A549 (cell line): ENCODE data around the gene SEC24B. TPM values are rescaled to one million over a fixed set of nuclear protein-coding genes. Genes with fewer than 3 reads are reported as not detected.

Experiments
- ATAC-seq, 2 experiments: fragments of 200-7000 bp in 1 of 2; fragments of >200 bp in 1 of 2; cut with Nextera tagmentation in 1 of 2; cut with Tn5 transposase in 1 of 2; 3 replicates each; pipeline versions ENCODE4 v1.8.0 to v1.9.1; 2018 to 2020; ENCODE audit warnings: mild to moderate bottlenecking in 1 of 2, moderate library complexity in 1 of 2
- CTCF ChIA-PET: fragments of 300-600 bp; sonication (Branson Sonifier 250); formaldehyde crosslinking; extraction: SDS; loops from one replicate; lab custom pipeline; 2021; ENCODE audit warnings: antibody characterized with exemption, inconsistent platforms; lab: Yijun Ruan, JAX
- POLR2A ChIA-PET: fragments of 350-600 bp; formaldehyde crosslinking; extraction: SDS; loops from one replicate; lab custom pipeline; 2021; ENCODE audit warnings: antibody characterized with exemption, inconsistent platforms; lab: Yijun Ruan, JAX
- DNase-seq, 2 experiments: peaks; one replicate each; pipeline versions ENCODE4 v3.0.0 to v3.0.0-alpha.2; 2011 to 2016; ENCODE audit warnings: low read depth in 1 of 2, low spot score in 1 of 2
- FAIRE-seq: peaks from 2 replicates; lab custom pipeline; 2011; peaks lifted over from hg19 to GRCh38; lab: Jason Lieb, UNC
- H3K27ac ChIP-seq, 2 experiments: fragments of >200 bp; sonication (Bioruptor Twin); formaldehyde crosslinking; 3 replicates each; pipeline ENCODE4 v1.5.1; 2016 to 2017
- H3K4me1 ChIP-seq: fragments of >200 bp; sonication (Bioruptor Twin); formaldehyde crosslinking; 3 replicates; pipeline ENCODE4 v1.6.1; 2016
- H3K4me2 ChIP-seq: fragments of >200 bp; sonication (Bioruptor Twin); formaldehyde crosslinking; 3 replicates; pipeline ENCODE4 v1.6.1; 2016
- H3K4me3 ChIP-seq: fragments of >200 bp; sonication (Bioruptor Twin); formaldehyde crosslinking; 3 replicates; pipeline ENCODE4 v1.5.1; 2016
- H3K9me3 ChIP-seq: fragments of >200 bp; sonication (Bioruptor Twin); formaldehyde crosslinking; 3 replicates; pipeline ENCODE4 v1.6.1; 2016
- CEBPB ChIP-seq, 2 experiments: fragments of >200 bp in 1 of 2; sonication (Bioruptor Twin) in 1 of 2; formaldehyde crosslinking in 1 of 2; IDR thresholded peaks; 2 replicates each; pipeline ENCODE4 v1.6.1; 2012 to 2016
- CHD2 ChIP-seq: fragments of 150-350 bp; IDR thresholded peaks from 2 replicates; pipeline ENCODE4 v1.6.1; 2014; ENCODE audit warnings: low read length; ENCODE audit not compliant: partially characterized antibody
- EHMT2 ChIP-seq: fragments of 200-600 bp; sonication (generic); IDR thresholded peaks from 2 replicates; pipeline ENCODE4 v1.6.1; 2016; ENCODE audit warnings: antibody characterized with exemption, low read depth, mild to moderate bottlenecking, moderate library complexity
- FOSB ChIP-seq: fragments of 250-450 bp; sonication (Bioruptor Pico); IDR thresholded peaks from 2 replicates; pipeline ENCODE4 v1.5.0; 2020; ENCODE audit warnings: mild to moderate bottlenecking, moderate library complexity
- FOXS1 ChIP-seq: fragments of 250-450 bp; sonication (Bioruptor Pico); IDR thresholded peaks from 2 replicates; pipeline ENCODE4 v1.5.0; 2020; ENCODE audit warnings: mild to moderate bottlenecking, moderate library complexity
- HDAC2 ChIP-seq: fragments of 200-600 bp; sonication (generic); IDR thresholded peaks from 2 replicates; pipeline ENCODE4 v1.6.1; 2016
- HOXB13 ChIP-seq: fragments of 250-450 bp; sonication (Bioruptor Pico); IDR thresholded peaks from 2 replicates; pipeline ENCODE4 v1.5.0; 2020; ENCODE audit warnings: low read depth, mild to moderate bottlenecking, moderate library complexity
- HOXB5 ChIP-seq: fragments of 250-450 bp; sonication (Bioruptor Pico); IDR thresholded peaks from 2 replicates; pipeline ENCODE4 v1.5.0; 2020; ENCODE audit warnings: mild to moderate bottlenecking, moderate library complexity
- JUNB ChIP-seq: fragments of >200 bp; sonication (Bioruptor Twin); formaldehyde crosslinking; IDR thresholded peaks from 2 replicates; pipeline ENCODE4 v1.6.1; 2016
- KDM1A ChIP-seq: fragments of 200-600 bp; sonication (generic); IDR thresholded peaks from 2 replicates; pipeline ENCODE4 v1.6.1; 2016; ENCODE audit warnings: low read depth, mild to moderate bottlenecking
- MAZ ChIP-seq: fragments of 150-350 bp; IDR thresholded peaks from 2 replicates; pipeline ENCODE4 v1.6.1; 2014; ENCODE audit warnings: antibody characterized with exemption, low read depth, low read length, borderline replicate concordance
- NPAS2 ChIP-seq: fragments of 250-450 bp; sonication (Bioruptor Pico); IDR thresholded peaks from 2 replicates; pipeline ENCODE4 v1.8.0; 2022; ENCODE audit warnings: mild to moderate bottlenecking, moderate library complexity, borderline replicate concordance
- NR3C1 ChIP-seq: fragments of >200 bp; sonication (Bioruptor Twin); formaldehyde crosslinking; IDR thresholded peaks from 3 replicates; pipeline ENCODE4 v1.6.1; 2017
- PHF8 ChIP-seq: fragments of 200-600 bp; sonication (generic); IDR thresholded peaks from 2 replicates; pipeline ENCODE4 v1.6.1; 2016; ENCODE audit warnings: low read depth, mild to moderate bottlenecking, antibody characterized with exemption, moderate library complexity, borderline replicate concordance
- RAD21 ChIP-seq, 2 experiments: fragments of >200 bp in 1 of 2; sonication (Bioruptor Twin) in 1 of 2; formaldehyde crosslinking in 1 of 2; IDR thresholded peaks in 1 of 2; conservative IDR thresholded peaks in 1 of 2; 2 replicates in 1 of 2; 3 replicates in 1 of 2; pipeline ENCODE4 v1.6.1; 2012 to 2018; ENCODE audit warnings: inconsistent platforms in 1 of 2
- RARB ChIP-seq: fragments of 250-450 bp; sonication (Bioruptor Pico); IDR thresholded peaks from 2 replicates; pipeline ENCODE4 v1.8.0; 2021; ENCODE audit warnings: mild to moderate bottlenecking, moderate library complexity
- RCOR1 ChIP-seq: fragments of 150-350 bp; IDR thresholded peaks from 2 replicates; pipeline ENCODE4 v1.6.1; 2014; ENCODE audit warnings: antibody characterized with exemption, low read length, low read depth
- RFX5 ChIP-seq: fragments of 450-650 bp; IDR thresholded peaks from 2 replicates; pipeline ENCODE4 v1.7.1; 2014; ENCODE audit warnings: antibody characterized with exemption, mild to moderate bottlenecking, moderate library complexity
- RNF2 ChIP-seq: fragments of 200-600 bp; sonication (generic); IDR thresholded peaks from 2 replicates; pipeline ENCODE4 v1.6.1; 2016; ENCODE audit warnings: low read depth, mild to moderate bottlenecking, antibody characterized with exemption, moderate library complexity, borderline replicate concordance
- SMC3 ChIP-seq: fragments of >200 bp; sonication (Bioruptor Twin); formaldehyde crosslinking; IDR thresholded peaks from 3 replicates; pipeline ENCODE4 v1.6.1; 2018; ENCODE audit warnings: inconsistent platforms
- SREBF2 ChIP-seq: fragments of 450-650 bp; IDR thresholded peaks from 2 replicates; pipeline ENCODE4 v1.6.1; 2014; ENCODE audit warnings: mild to moderate bottlenecking, moderate library complexity
- TFCP2L1 ChIP-seq: fragments of 250-450 bp; sonication (Bioruptor Pico); IDR thresholded peaks from 2 replicates; pipeline ENCODE4 v1.5.0; 2021; ENCODE audit warnings: mild to moderate bottlenecking
- TP53 ChIP-seq: fragments of 250-450 bp; sonication (Bioruptor Pico); IDR thresholded peaks from 2 replicates; pipeline ENCODE4 v1.5.0; 2021; ENCODE audit warnings: mild to moderate bottlenecking, moderate library complexity
- ZNF302 ChIP-seq: fragments of 250-450 bp; sonication (Bioruptor Pico); IDR thresholded peaks from 2 replicates; pipeline ENCODE4 v1.9.0; 2021; ENCODE audit warnings: inconsistent platforms, mild to moderate bottlenecking, moderate library complexity
- ZSCAN20 ChIP-seq: fragments of 250-450 bp; sonication (Bioruptor Pico); IDR thresholded peaks from 2 replicates; pipeline ENCODE4 v1.8.0; 2022; ENCODE audit warnings: mild to moderate bottlenecking, moderate library complexity
- WGBS: methylation state at CpG from one replicate; pipeline ENCODE4 v1.1.6; 2017; ENCODE audit errors: missing lambda C conversion rate; 5-methylcytosine and 5-hydroxymethylcytosine counted together
- polyA plus RNA-seq, 4 experiments: library from polyadenylated mRNA; depleted of rRNA in 3 of 4; stranded (reverse); fragments of >200 nt; fragmentation: RNase III in 1 of 4; extraction: RNeasy Plus Mini Kit Qiagen cat#74134 plus additional on column Dnase treatment in 1 of 4; gene quantifications; 2 replicates in 3 of 4; 3 replicates in 1 of 4; pipeline ENCODE4 v1.2.3, GENCODE V29; 2011 to 2017
- TF ChIP-seq, protein P1 (sequence below): IDR thresholded peaks from 2 replicates; pipeline ENCODE4 v1.6.1; 2012
- TF ChIP-seq, protein P2 (sequence below): fragments of 250-450 bp; sonication (Bioruptor Pico); IDR thresholded peaks from 2 replicates; pipeline ENCODE4 v1.5.0; 2020; ENCODE audit warnings: low read depth, mild to moderate bottlenecking, moderate library complexity
- TF ChIP-seq, protein P3 (sequence below): IDR thresholded peaks from 2 replicates; pipeline ENCODE4 v1.6.1; 2012; ENCODE audit warnings: low read depth, borderline replicate concordance
- TF ChIP-seq, protein P4 (sequence below): fragments of >200 bp; sonication (Bioruptor Twin); formaldehyde crosslinking; IDR thresholded peaks from 3 replicates; pipeline ENCODE4 v1.5.1; 2016
- TF ChIP-seq, protein P5 (sequence below): fragments of 150-350 bp; IDR thresholded peaks from 2 replicates; pipeline ENCODE4 v1.6.1; 2014; ENCODE audit warnings: low read depth, mild to moderate bottlenecking, low read length
- TF ChIP-seq, protein P6 (sequence below): fragments of 250-450 bp; sonication (Bioruptor Pico); IDR thresholded peaks from 2 replicates; pipeline ENCODE4 v1.5.0; 2021; ENCODE audit warnings: mild to moderate bottlenecking, moderate library complexity, borderline replicate concordance

SEC24B gene
- polyA plus RNA-seq, 2 of the 4 experiments (the other 2 are of a cell fraction), result 13.8 to 40.0 TPM

DNA sequence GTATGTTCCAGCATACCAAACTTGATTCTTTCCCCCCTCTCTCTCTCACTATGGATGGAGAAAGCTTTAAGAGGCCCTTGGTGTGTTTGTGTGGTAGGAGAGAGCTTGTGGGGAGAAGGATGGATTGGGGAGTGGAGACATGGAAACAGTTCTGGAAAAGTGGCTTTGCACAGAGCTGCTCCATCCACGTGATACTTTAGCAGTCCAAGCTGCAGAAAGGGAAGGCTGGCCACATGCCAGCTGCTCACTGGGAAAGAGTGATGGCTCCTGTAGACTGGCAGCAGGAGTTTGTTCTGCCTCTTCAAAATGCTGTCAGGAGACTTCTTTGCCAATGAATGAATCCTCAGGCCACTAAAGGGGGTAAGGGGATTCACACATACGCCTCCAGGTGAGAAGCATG is 21.7 kb upstream of the SEC24B start:
- WGBS, result 56% methylated on average over 2 of the region's 2 CpGs
- POLR2A ChIA-PET, result no interaction called here
- ATAC-seq (no peak), FAIRE-seq (no peak), DNase-seq (no peak)
- no peaks in the 10 kb centered on the region for H3K4me1 ChIP-seq
- H3K4me2 ChIP-seq, result no peak overlapping the region
- CTCF ChIA-PET, result interaction anchor here (0.9 to 1.9 kb wide), 5 partner anchors 9 to 566 kb away, joined by 3 to 7 read pairs (median 4); partner anchors contain the start of gene SEC24B
- no peak overlapping the region for H3K4me3 ChIP-seq
- no peaks in the 10 kb centered on the region for H3K9me3 ChIP-seq
- H3K27ac ChIP-seq, result no peak overlapping the region
- no peak for TF ChIP-seq CEBPB (IDR thresholded peaks at IDR 0.05)
- TF ChIP-seq TFCP2L1 (CRISPR knock-in tag), result no peak
- no peak for TF ChIP-seq ZSCAN20 (CRISPR knock-in tag)
- TF ChIP-seq, protein P1, sequence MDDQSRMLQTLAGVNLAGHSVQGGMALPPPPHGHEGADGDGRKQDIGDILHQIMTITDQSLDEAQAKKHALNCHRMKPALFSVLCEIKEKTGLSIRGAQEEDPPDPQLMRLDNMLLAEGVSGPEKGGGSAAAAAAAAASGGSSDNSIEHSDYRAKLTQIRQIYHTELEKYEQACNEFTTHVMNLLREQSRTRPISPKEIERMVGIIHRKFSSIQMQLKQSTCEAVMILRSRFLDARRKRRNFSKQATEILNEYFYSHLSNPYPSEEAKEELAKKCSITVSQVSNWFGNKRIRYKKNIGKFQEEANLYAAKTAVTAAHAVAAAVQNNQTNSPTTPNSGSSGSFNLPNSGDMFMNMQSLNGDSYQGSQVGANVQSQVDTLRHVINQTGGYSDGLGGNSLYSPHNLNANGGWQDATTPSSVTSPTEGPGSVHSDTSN, result no peak
- TF ChIP-seq RFX5, result no peak
- TF ChIP-seq SREBF2, result no peak
- TF ChIP-seq, protein P2, sequence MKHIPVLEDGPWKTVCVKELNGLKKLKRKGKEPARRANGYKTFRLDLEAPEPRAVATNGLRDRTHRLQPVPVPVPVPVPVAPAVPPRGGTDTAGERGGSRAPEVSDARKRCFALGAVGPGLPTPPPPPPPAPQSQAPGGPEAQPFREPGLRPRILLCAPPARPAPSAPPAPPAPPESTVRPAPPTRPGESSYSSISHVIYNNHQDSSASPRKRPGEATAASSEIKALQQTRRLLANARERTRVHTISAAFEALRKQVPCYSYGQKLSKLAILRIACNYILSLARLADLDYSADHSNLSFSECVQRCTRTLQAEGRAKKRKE, result no peak
- no peak for TF ChIP-seq JUNB
- no peak for TF ChIP-seq HOXB5
- TF ChIP-seq, protein P3, sequence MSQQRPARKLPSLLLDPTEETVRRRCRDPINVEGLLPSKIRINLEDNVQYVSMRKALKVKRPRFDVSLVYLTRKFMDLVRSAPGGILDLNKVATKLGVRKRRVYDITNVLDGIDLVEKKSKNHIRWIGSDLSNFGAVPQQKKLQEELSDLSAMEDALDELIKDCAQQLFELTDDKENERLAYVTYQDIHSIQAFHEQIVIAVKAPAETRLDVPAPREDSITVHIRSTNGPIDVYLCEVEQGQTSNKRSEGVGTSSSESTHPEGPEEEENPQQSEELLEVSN, result no peak
- no peak for TF ChIP-seq RARB (CRISPR knock-in tag)
- TF ChIP-seq, protein P4, sequence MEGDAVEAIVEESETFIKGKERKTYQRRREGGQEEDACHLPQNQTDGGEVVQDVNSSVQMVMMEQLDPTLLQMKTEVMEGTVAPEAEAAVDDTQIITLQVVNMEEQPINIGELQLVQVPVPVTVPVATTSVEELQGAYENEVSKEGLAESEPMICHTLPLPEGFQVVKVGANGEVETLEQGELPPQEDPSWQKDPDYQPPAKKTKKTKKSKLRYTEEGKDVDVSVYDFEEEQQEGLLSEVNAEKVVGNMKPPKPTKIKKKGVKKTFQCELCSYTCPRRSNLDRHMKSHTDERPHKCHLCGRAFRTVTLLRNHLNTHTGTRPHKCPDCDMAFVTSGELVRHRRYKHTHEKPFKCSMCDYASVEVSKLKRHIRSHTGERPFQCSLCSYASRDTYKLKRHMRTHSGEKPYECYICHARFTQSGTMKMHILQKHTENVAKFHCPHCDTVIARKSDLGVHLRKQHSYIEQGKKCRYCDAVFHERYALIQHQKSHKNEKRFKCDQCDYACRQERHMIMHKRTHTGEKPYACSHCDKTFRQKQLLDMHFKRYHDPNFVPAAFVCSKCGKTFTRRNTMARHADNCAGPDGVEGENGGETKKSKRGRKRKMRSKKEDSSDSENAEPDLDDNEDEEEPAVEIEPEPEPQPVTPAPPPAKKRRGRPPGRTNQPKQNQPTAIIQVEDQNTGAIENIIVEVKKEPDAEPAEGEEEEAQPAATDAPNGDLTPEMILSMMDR, result no peak
- no peak for TF ChIP-seq RAD21 (conservative IDR thresholded peaks at IDR 0.05 in 1 of 2, IDR thresholded peaks at IDR 0.05 in 1 of 2)
- no peak for TF ChIP-seq SMC3
- TF ChIP-seq NR3C1, result no peak
- TF ChIP-seq, all 56 proteins: peak for 0

DNA sequence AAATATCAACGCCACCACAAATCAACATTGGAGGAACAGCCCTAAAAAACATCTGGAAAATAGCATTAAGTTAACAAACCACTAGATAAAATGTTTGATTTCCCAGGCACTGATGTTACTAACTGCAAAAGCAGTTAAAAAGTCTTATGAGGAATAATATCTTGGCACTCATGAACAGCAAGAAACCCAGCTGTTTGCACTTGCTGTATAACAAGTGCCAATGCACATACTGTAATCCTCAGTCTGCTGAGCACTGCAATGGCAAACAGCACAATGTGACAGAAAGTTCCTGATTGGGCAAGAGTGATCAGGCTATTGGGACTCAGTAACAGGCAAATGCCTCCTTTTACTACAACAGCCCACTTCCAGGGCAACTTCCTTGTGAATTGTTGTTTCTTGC is 20.8 kb upstream of the SEC24B start:
- DNase-seq (no peak), FAIRE-seq (no peak), ATAC-seq (no peak)
- H3K4me1 ChIP-seq, result no peaks in the 10 kb centered on the region
- H3K27ac ChIP-seq, result no peak overlapping the region
- ChIA-PET CTCF (interaction anchor here (1.5 to 1.9 kb wide), 2 partner anchors 10 to 565 kb away, joined by 5 to 7 read pairs; no protein-coding TSS in a partner anchor), POLR2A (no interaction called here)
- no peaks in the 10 kb centered on the region for H3K9me3 ChIP-seq
- WGBS, result 42% methylated on average over 1 of the region's 1 CpG
- H3K4me2 ChIP-seq, result no peak overlapping the region
- no peak overlapping the region for H3K4me3 ChIP-seq
- TF ChIP-seq KDM1A (no peak), RCOR1 (no peak), HOXB13 (CRISPR knock-in tag) (no peak), EHMT2 (no peak), HDAC2 (no peak), ZNF302 (CRISPR knock-in tag) (no peak), FOXS1 (CRISPR knock-in tag) (no peak), PHF8 (no peak), RNF2 (no peak), NPAS2 (CRISPR knock-in tag) (no peak), CHD2 (no peak), MAZ (no peak), TP53 (CRISPR knock-in tag) (no peak), FOSB (CRISPR knock-in tag) (no peak)
- TF ChIP-seq, protein P1, result no peak
- TF ChIP-seq, protein P5, sequence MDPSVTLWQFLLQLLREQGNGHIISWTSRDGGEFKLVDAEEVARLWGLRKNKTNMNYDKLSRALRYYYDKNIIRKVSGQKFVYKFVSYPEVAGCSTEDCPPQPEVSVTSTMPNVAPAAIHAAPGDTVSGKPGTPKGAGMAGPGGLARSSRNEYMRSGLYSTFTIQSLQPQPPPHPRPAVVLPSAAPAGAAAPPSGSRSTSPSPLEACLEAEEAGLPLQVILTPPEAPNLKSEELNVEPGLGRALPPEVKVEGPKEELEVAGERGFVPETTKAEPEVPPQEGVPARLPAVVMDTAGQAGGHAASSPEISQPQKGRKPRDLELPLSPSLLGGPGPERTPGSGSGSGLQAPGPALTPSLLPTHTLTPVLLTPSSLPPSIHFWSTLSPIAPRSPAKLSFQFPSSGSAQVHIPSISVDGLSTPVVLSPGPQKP, result no peak
- TF ChIP-seq, protein P6, sequence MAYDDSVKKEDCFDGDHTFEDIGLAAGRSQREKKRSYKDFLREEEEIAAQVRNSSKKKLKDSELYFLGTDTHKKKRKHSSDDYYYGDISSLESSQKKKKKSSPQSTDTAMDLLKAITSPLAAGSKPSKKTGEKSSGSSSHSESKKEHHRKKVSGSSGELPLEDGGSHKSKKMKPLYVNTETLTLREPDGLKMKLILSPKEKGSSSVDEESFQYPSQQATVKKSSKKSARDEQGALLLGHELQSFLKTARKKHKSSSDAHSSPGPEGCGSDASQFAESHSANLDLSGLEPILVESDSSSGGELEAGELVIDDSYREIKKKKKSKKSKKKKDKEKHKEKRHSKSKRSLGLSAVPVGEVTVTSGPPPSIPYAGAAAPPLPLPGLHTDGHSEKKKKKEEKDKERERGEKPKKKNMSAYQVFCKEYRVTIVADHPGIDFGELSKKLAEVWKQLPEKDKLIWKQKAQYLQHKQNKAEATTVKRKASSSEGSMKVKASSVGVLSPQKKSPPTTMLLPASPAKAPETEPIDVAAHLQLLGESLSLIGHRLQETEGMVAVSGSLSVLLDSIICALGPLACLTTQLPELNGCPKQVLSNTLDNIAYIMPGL (CRISPR knock-in tag), result no peak
